PC-9 (cell line): ENCODE results near the gene CADM4. TPM values are rescaled to one million over a fixed set of nuclear protein-coding genes. Genes with fewer than 3 reads are reported as not detected.
"Not testable (repeated sequence)": the region's sequence is repeated elsewhere in the genome, so short reads cannot be mapped to it uniquely, and the experiment has no call there.

Source experiments
- BruUV-seq: library from RNA; stranded (reverse); fragments of 400-500 nt; replicated peaks from 2 replicates; lab custom pipeline; 2021; lab: Mats Ljungman, UMichigan
- CTCF ChIA-PET: fragments of 300-600 bp; sonication (Branson Sonifier 250); formaldehyde crosslinking; loops from one replicate; lab custom pipeline; 2022; ENCODE audit warnings: antibody characterized with exemption; lab: Charles Lee
- POLR2A ChIA-PET: fragments of 300-600 bp; sonication (Branson Sonifier 250); formaldehyde crosslinking; loops from one replicate; lab custom pipeline; 2022; ENCODE audit warnings: antibody characterized with exemption; ENCODE audit not compliant: unreplicated experiment; lab: Charles Lee
- DNase-seq, 2 experiments: peaks; one replicate each; pipeline versions ENCODE4 v3.0.0 to v3.0.0-alpha.2; 2015 to 2022; ENCODE audit warnings: mixed read lengths in 1 of 2
- H2AFZ ChIP-seq: fragments of 200-600 bp; sonication (generic); 2 replicates; pipeline ENCODE4 v1.8.1; 2017; ENCODE audit warnings: antibody characterized with exemption
- H3F3A ChIP-seq: fragments of 200-600 bp; sonication (generic); 2 replicates; pipeline ENCODE4 v1.8.1; 2017; ENCODE audit warnings: antibody characterized with exemption, mild to moderate bottlenecking, low read depth; ENCODE audit not compliant: insufficient read depth
- H3K27ac ChIP-seq: fragments of 200-600 bp; sonication (generic); 2 replicates; pipeline ENCODE4 v1.6.1; 2016; ENCODE audit warnings: mixed run types
- H3K27me3 ChIP-seq: fragments of 200-600 bp; sonication (generic); 2 replicates; pipeline ENCODE4 v1.6.1; 2016; ENCODE audit warnings: low read depth, mixed run types; ENCODE audit not compliant: insufficient read depth
- H3K36me3 ChIP-seq: fragments of 200-600 bp; sonication (generic); 2 replicates; pipeline ENCODE4 v1.6.1; 2016; ENCODE audit warnings: low read depth, mixed run types
- H3K4me1 ChIP-seq: fragments of 200-600 bp; sonication (generic); replicated peaks from 2 replicates; pipeline ENCODE4 v1.6.1; 2016; ENCODE audit warnings: mixed run types; ENCODE audit not compliant: insufficient read depth
- H3K4me2 ChIP-seq: fragments of 200-600 bp; sonication (generic); 2 replicates; pipeline ENCODE4 v1.6.1; 2017; ENCODE audit warnings: mixed run types
- H3K4me3 ChIP-seq: fragments of 200-600 bp; sonication (generic); 2 replicates; pipeline ENCODE4 v1.6.1; 2016; ENCODE audit warnings: mixed run types
- H3K79me2 ChIP-seq: fragments of 200-600 bp; sonication (generic); 2 replicates; pipeline ENCODE4 v1.6.1; 2017; ENCODE audit warnings: low read depth, mixed run types
- H3K9me2 ChIP-seq: fragments of 200-600 bp; sonication (generic); 2 replicates; pipeline ENCODE4 v1.8.1; 2017; ENCODE audit warnings: mild to moderate bottlenecking; ENCODE audit not compliant: insufficient read depth
- H3K9me3 ChIP-seq: fragments of 200-600 bp; sonication (generic); 2 replicates; pipeline ENCODE4 v1.8.1; 2016; ENCODE audit warnings: low read depth; ENCODE audit not compliant: insufficient read depth
- H4K20me1 ChIP-seq: fragments of 200-600 bp; sonication (generic); 2 replicates; pipeline ENCODE4 v1.8.1; 2017; ENCODE audit not compliant: insufficient read depth
- EZH2 ChIP-seq: fragments of 200-600 bp; sonication (generic); IDR thresholded peaks from 2 replicates; pipeline ENCODE4 v1.8.0; 2017; ENCODE audit warnings: antibody characterized with exemption, low read depth
- intact Hi-C: fragments of 100-400 bp; cut with micrococcal nuclease; formaldehyde crosslinking; loops from one replicate; pipeline ENCODE4 v1.10.0; 2022; ENCODE audit not compliant: unreplicated experiment
- total RNA-seq: library from RNA; stranded (reverse); gene quantifications from 2 replicates; pipeline ENCODE4 v1.2.3, GENCODE V29; 2021
- TF ChIP-seq, protein P1 (sequence below): fragments of 200-600 bp; sonication (generic); conservative IDR thresholded peaks from 2 replicates; pipeline ENCODE4 v1.6.1; 2017; ENCODE audit warnings: mixed run types, antibody characterized with exemption, mild to moderate bottlenecking, moderate library complexity

CADM4 gene
- total RNA-seq, 1 experiment from 2014 or later = 71.1 TPM

- Histone ChIP-seq H3K4me2 (no peak overlapping the region), H3K9me3 (no peaks in the 10 kb centered on the region), H3K4me3 (no peak overlapping the region), H3F3A (peaks cover 21% of the 10 kb centered on the region; the same call in 1 of the 2 replicates), H3K9me2 (no peaks in the 10 kb centered on the region), H4K20me1 (no peaks in the 10 kb centered on the region), H3K4me1 (no peaks in the 10 kb centered on the region), H3K79me2 (no peaks in the 10 kb centered on the region), H3K27me3 (no peaks in the 10 kb centered on the region), H2AFZ (no peak overlapping the region), H3K27ac (no peak overlapping the region), H3K36me3 (no peaks in the 10 kb centered on the region)
- ChIA-PET CTCF (interaction anchor here (0.6 kb wide), 1 partner anchor 55 kb away, joined by 3 read pairs; no protein-coding TSS in a partner anchor), POLR2A (interaction anchor here (0.7 kb wide), 1 partner anchor 61 kb away, joined by 5 read pairs; no protein-coding TSS in a partner anchor)
- no peak for TF ChIP-seq EZH2
- TF ChIP-seq, protein P1, sequence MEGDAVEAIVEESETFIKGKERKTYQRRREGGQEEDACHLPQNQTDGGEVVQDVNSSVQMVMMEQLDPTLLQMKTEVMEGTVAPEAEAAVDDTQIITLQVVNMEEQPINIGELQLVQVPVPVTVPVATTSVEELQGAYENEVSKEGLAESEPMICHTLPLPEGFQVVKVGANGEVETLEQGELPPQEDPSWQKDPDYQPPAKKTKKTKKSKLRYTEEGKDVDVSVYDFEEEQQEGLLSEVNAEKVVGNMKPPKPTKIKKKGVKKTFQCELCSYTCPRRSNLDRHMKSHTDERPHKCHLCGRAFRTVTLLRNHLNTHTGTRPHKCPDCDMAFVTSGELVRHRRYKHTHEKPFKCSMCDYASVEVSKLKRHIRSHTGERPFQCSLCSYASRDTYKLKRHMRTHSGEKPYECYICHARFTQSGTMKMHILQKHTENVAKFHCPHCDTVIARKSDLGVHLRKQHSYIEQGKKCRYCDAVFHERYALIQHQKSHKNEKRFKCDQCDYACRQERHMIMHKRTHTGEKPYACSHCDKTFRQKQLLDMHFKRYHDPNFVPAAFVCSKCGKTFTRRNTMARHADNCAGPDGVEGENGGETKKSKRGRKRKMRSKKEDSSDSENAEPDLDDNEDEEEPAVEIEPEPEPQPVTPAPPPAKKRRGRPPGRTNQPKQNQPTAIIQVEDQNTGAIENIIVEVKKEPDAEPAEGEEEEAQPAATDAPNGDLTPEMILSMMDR = no peak
- DNase-seq = no peak
- no TSS peak for BruUV-seq
- intact Hi-C loops = no loop called here
These were observed 32.1 kb downstream of the CADM4 start for GRCh38 chr19:43607238-43608205.

- H2AFZ ChIP-seq = no peak overlapping the region
- POLR2A ChIA-PET = interaction anchor here (0.5 to 0.7 kb wide), 2 partner anchors 62 to 118 kb away, joined by 5 to 26 read pairs; no protein-coding TSS in a partner anchor
- no peak overlapping the region for H3K27ac ChIP-seq
- CTCF ChIA-PET = interaction anchor here (0.5 to 0.6 kb wide), 2 partner anchors 56 to 87 kb away, joined by 3 to 6 read pairs; no protein-coding TSS in a partner anchor
- H4K20me1 ChIP-seq = no peaks in the 10 kb centered on the region
- intact Hi-C loops = no loop called here
- H3K9me3 ChIP-seq = no peaks in the 10 kb centered on the region
- no peaks in the 10 kb centered on the region for H3K27me3 ChIP-seq
- TF ChIP-seq EZH2 = no peak
- TF ChIP-seq, protein P1 = no peak
- no peaks in the 10 kb centered on the region for H3K36me3 ChIP-seq
- DNase-seq = no peak
- H3K9me2 ChIP-seq = no peaks in the 10 kb centered on the region
- no peaks in the 10 kb centered on the region for H3K79me2 ChIP-seq
- H3K4me1 ChIP-seq = no peaks in the 10 kb centered on the region
- H3K4me2 ChIP-seq = no peak overlapping the region
- H3K4me3 ChIP-seq = no peak overlapping the region
- no TSS peak for BruUV-seq
- peaks cover 21% of the 10 kb centered on the region; the same call in 1 of the 2 replicates for H3F3A ChIP-seq
These were observed 33.0 kb downstream of the CADM4 start for GRCh38 chr19:43606569-43607229.

GRCh38 chr19:43605875-43606568, 33.6 kb downstream of the CADM4 start:
- Histone ChIP-seq H3K4me3 (no peak overlapping the region), H3F3A (peaks cover 21% of the 10 kb centered on the region; the same call in 1 of the 2 replicates), H3K9me3 (no peaks in the 10 kb centered on the region), H3K27me3 (no peaks in the 10 kb centered on the region), H3K79me2 (no peaks in the 10 kb centered on the region), H3K4me1 (no peaks in the 10 kb centered on the region), H2AFZ (no peak overlapping the region), H3K4me2 (no peak overlapping the region), H3K9me2 (no peaks in the 10 kb centered on the region), H3K27ac (no peak overlapping the region), H4K20me1 (no peaks in the 10 kb centered on the region), H3K36me3 (no peaks in the 10 kb centered on the region)
- no peak for DNase-seq
- no peak for TF ChIP-seq EZH2
- ChIA-PET POLR2A (interaction anchor here (0.6 kb wide), 2 partner anchors 10 to 193 kb away, joined by 4 read pairs; partner anchors contain the start of gene ZNF576), CTCF (no interaction called here)
- no TSS peak for BruUV-seq
- intact Hi-C loops = no loop called here

GRCh38 chr19:43600326-43600725, 39.3 kb downstream of the CADM4 start:
- H3K4me3 ChIP-seq, H3K27ac ChIP-seq, H3K27me3 ChIP-seq, DNase-seq, H3K4me2 ChIP-seq, BruUV-seq, H3K9me3 ChIP-seq, intact Hi-C loops, H2AFZ ChIP-seq, POLR2A ChIA-PET, H3K36me3 ChIP-seq, H4K20me1 ChIP-seq, H3F3A ChIP-seq, H3K9me2 ChIP-seq: not testable (repeated sequence)
- CTCF ChIA-PET = interaction anchor here (0.6 to 1.2 kb wide), 3 partner anchors 52 to 90 kb away, joined by 4 to 8 read pairs (median 6); no protein-coding TSS in a partner anchor
- Histone ChIP-seq H3K4me1 (peaks cover 10% of the 10 kb centered on the region), H3K79me2 (peaks cover 28% of the 10 kb centered on the region)
